ENCODE data around the gene LBH. TPM values are rescaled to one million over a fixed set of nuclear protein-coding genes. Genes with fewer than 3 reads are reported as not detected.

The LBH gene
- total RNA-seq, 1 donor = 91.4 TPM

- H3K9me3 ChIP-seq (ENCODE audit: low read depth, low read length) = no peaks in the 10 kb centered on the region
- no peaks in the 10 kb centered on the region for H3K27me3 ChIP-seq (ENCODE audit: insufficient read depth, low read length)
- H3K4me1 ChIP-seq (ENCODE audit: insufficient read depth, low read length) = peaks cover 15% of the 10 kb centered on the region
- no peak overlapping the region for H3K4me3 ChIP-seq (ENCODE audit: low read length)
These were observed 24.6 kb upstream of the LBH start for GRCh38 chr2:30206461-30207430.

GRCh38 chr2:30208453-30208852 lies 22.9 kb upstream of the LBH start:
- H3K4me3 ChIP-seq (ENCODE audit: low read length) = no peak overlapping the region
- H3K27me3 ChIP-seq (ENCODE audit: insufficient read depth, low read length) = no peaks in the 10 kb centered on the region
- H3K9me3 ChIP-seq (ENCODE audit: low read depth, low read length) = no peaks in the 10 kb centered on the region
- peaks cover 11% of the 10 kb centered on the region for H3K4me1 ChIP-seq (ENCODE audit: insufficient read depth, low read length)

GRCh38 chr2:30209227-30209626 lies 22.1 kb upstream of the LBH start:
- H3K4me1 ChIP-seq (ENCODE audit: insufficient read depth, low read length) = peaks cover 11% of the 10 kb centered on the region
- no peaks in the 10 kb centered on the region for H3K9me3 ChIP-seq (ENCODE audit: low read depth, low read length)
- no peak overlapping the region for H3K4me3 ChIP-seq (ENCODE audit: low read length)
- H3K27me3 ChIP-seq (ENCODE audit: insufficient read depth, low read length) = no peaks in the 10 kb centered on the region

- Histone ChIP-seq H3K4me3 (ENCODE audit: low read length) (no peak overlapping the region), H3K9me3 (ENCODE audit: low read depth, low read length) (no peaks in the 10 kb centered on the region), H3K4me1 (ENCODE audit: insufficient read depth, low read length) (peaks cover 17% of the 10 kb centered on the region), H3K27me3 (ENCODE audit: insufficient read depth, low read length) (no peaks in the 10 kb centered on the region)
These were observed 18.0 kb upstream of the LBH start for GRCh38 chr2:30213326-30213725.

- Histone ChIP-seq H3K27me3 (ENCODE audit: insufficient read depth, low read length) (no peaks in the 10 kb centered on the region), H3K9me3 (ENCODE audit: low read depth, low read length) (no peaks in the 10 kb centered on the region), H3K4me1 (ENCODE audit: insufficient read depth, low read length) (peaks cover 12% of the 10 kb centered on the region), H3K4me3 (ENCODE audit: low read length) (no peak overlapping the region)
These were observed 17.3 kb upstream of the LBH start for GRCh38 chr2:30213907-30214463.

GRCh38 chr2:30216157-30216556 lies 15.2 kb upstream of the LBH start:
- H3K9me3 ChIP-seq (ENCODE audit: low read depth, low read length) = no peaks in the 10 kb centered on the region
- no peaks in the 10 kb centered on the region for H3K27me3 ChIP-seq (ENCODE audit: insufficient read depth, low read length)
- no peak overlapping the region for H3K4me3 ChIP-seq (ENCODE audit: low read length)
- peaks cover 7% of the 10 kb centered on the region for H3K4me1 ChIP-seq (ENCODE audit: insufficient read depth, low read length)

- Histone ChIP-seq H3K4me1 (ENCODE audit: insufficient read depth, low read length) (peaks cover 11% of the 10 kb centered on the region), H3K27me3 (ENCODE audit: insufficient read depth, low read length) (no peaks in the 10 kb centered on the region), H3K4me3 (ENCODE audit: low read length) (no peak overlapping the region), H3K9me3 (ENCODE audit: low read depth, low read length) (no peaks in the 10 kb centered on the region)
These were observed 13.5 kb upstream of the LBH start for GRCh38 chr2:30217644-30218337.

- H3K4me1 ChIP-seq (ENCODE audit: insufficient read depth, low read length) = peaks cover 17% of the 10 kb centered on the region
- H3K27me3 ChIP-seq (ENCODE audit: insufficient read depth, low read length) = no peaks in the 10 kb centered on the region
- no peak overlapping the region for H3K4me3 ChIP-seq (ENCODE audit: low read length)
- H3K9me3 ChIP-seq (ENCODE audit: low read depth, low read length) = no peaks in the 10 kb centered on the region
These were observed 13.0 kb upstream of the LBH start for GRCh38 chr2:30218338-30218713.

GRCh38 chr2:30218814-30219213 lies 12.5 kb upstream of the LBH start:
- Histone ChIP-seq H3K9me3 (ENCODE audit: low read depth, low read length) (no peaks in the 10 kb centered on the region), H3K4me3 (ENCODE audit: low read length) (no peak overlapping the region), H3K4me1 (ENCODE audit: insufficient read depth, low read length) (peaks cover 22% of the 10 kb centered on the region), H3K27me3 (ENCODE audit: insufficient read depth, low read length) (no peaks in the 10 kb centered on the region)

- H3K4me1 ChIP-seq (ENCODE audit: insufficient read depth, low read length) = peaks cover 35% of the 10 kb centered on the region
- H3K27me3 ChIP-seq (ENCODE audit: insufficient read depth, low read length) = no peaks in the 10 kb centered on the region
- H3K4me3 ChIP-seq (ENCODE audit: low read length) = no peak overlapping the region
- no peaks in the 10 kb centered on the region for H3K9me3 ChIP-seq (ENCODE audit: low read depth, low read length)
These were observed 11.2 kb upstream of the LBH start for GRCh38 chr2:30219886-30220875.

- no peaks in the 10 kb centered on the region for H3K9me3 ChIP-seq (ENCODE audit: low read depth, low read length)
- H3K4me1 ChIP-seq (ENCODE audit: insufficient read depth, low read length) = peaks cover 48% of the 10 kb centered on the region
- H3K27me3 ChIP-seq (ENCODE audit: insufficient read depth, low read length) = no peaks in the 10 kb centered on the region
- no peak overlapping the region for H3K4me3 ChIP-seq (ENCODE audit: low read length)
These were observed 9.8 kb upstream of the LBH start for GRCh38 chr2:30221531-30221930.

GRCh38 chr2:30222031-30222430 lies 9.3 kb upstream of the LBH start:
- Histone ChIP-seq H3K9me3 (ENCODE audit: low read depth, low read length) (no peaks in the 10 kb centered on the region), H3K27me3 (ENCODE audit: insufficient read depth, low read length) (no peaks in the 10 kb centered on the region), H3K4me1 (ENCODE audit: insufficient read depth, low read length) (peaks cover 52% of the 10 kb centered on the region), H3K4me3 (ENCODE audit: low read length) (no peak overlapping the region)

- H3K4me1 ChIP-seq (ENCODE audit: insufficient read depth, low read length) = peaks cover 55% of the 10 kb centered on the region
- H3K9me3 ChIP-seq (ENCODE audit: low read depth, low read length) = no peaks in the 10 kb centered on the region
- H3K4me3 ChIP-seq (ENCODE audit: low read length) = no peak overlapping the region
- H3K27me3 ChIP-seq (ENCODE audit: insufficient read depth, low read length) = no peaks in the 10 kb centered on the region
These were observed 8.5 kb upstream of the LBH start for GRCh38 chr2:30222636-30223360.

GRCh38 chr2:30223413-30223874 lies 7.9 kb upstream of the LBH start:
- no peaks in the 10 kb centered on the region for H3K9me3 ChIP-seq (ENCODE audit: low read depth, low read length)
- H3K27me3 ChIP-seq (ENCODE audit: insufficient read depth, low read length) = no peaks in the 10 kb centered on the region
- H3K4me3 ChIP-seq (ENCODE audit: low read length) = no peak overlapping the region
- peaks cover 52% of the 10 kb centered on the region for H3K4me1 ChIP-seq (ENCODE audit: insufficient read depth, low read length)

All from mononuclear cell (primary cell).